Measurements from ENCODE around the gene SERF2. TPM values are rescaled to one million over a fixed set of nuclear protein-coding genes. Genes with fewer than 3 reads are reported as not detected.

SERF2 gene
- total RNA-seq, 1 donor from 2014 or later, result 1,163 TPM

DNA sequence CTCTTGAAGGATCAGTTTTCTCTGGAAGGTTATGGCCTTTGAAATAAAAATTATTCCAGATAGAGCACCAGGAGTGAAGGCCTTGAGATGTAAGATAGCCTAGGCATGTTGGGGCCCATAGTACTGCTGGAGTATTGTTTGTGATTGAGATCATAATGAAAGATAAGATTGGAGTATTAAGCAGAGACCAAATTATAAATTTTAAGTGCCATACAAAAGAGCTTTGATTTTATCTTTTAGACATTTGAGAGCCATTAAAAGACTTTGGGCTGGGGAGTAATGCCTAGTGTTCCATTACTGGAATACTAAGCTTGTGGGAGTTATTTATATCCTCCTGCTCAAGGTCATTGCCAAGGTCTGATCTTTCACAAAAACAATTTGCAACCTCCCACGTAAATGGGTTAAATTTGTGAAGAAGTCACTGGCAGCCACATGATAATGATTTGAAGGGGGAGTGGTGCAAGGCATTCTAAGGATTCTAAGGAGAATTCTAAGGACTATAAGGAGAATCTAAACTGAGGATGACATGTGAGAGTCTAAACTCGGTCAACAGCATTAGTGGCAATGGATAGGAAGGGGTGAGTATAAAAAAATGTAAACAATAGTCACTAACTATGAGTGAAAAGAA lies 28.2 kb upstream of the SERF2 start:
- H3K4me3 ChIP-seq (ENCODE audit: low read depth, low read length), result no peak overlapping the region
- DNase-seq (ENCODE audit: low read depth), result no peak
- no peak for TF ChIP-seq CTCF (conservative IDR thresholded peaks at IDR 0.05; ENCODE audit: low read depth, low read length)

- DNase-seq (ENCODE audit: low read depth), result no peak
- peak; percentile 86 for TF ChIP-seq CTCF (conservative IDR thresholded peaks at IDR 0.05; ENCODE audit: low read depth, low read length)
- no peak overlapping the region for H3K4me3 ChIP-seq (ENCODE audit: low read depth, low read length)
Measured at GRCh38 chr15:43769584-43770228, 22.4 kb upstream of the SERF2 start.

DNA sequence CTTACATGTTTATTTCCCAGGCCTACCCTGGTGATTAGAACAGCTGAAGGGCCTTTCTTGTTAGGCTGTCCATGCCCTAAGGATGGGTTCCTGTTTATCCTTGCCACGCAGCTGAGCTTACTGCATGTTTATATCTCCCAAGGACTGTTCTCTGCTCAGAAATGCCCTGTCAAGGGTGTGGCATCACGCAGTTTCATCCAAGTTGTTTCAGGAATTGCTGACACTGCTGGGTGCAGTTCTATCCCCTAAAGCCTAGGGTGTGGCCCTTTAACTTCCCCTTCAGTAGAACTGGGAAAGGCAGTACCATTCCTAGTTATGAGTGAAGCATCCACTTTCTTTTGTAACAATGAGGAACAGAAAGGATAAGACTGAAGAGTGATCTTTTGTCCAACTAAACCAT lies 20.3 kb upstream of the SERF2 start:
- DNase-seq (ENCODE audit: low read depth), result no peak
- no peak for TF ChIP-seq CTCF (conservative IDR thresholded peaks at IDR 0.05; ENCODE audit: low read depth, low read length)
- H3K4me3 ChIP-seq (ENCODE audit: low read depth, low read length), result no peak overlapping the region

GRCh38 chr15:43772624-43773023 lies 19.5 kb upstream of the SERF2 start:
- TF ChIP-seq CTCF (conservative IDR thresholded peaks at IDR 0.05; ENCODE audit: low read depth, low read length), result no peak
- DNase-seq (ENCODE audit: low read depth), result no peak
- no peak overlapping the region for H3K4me3 ChIP-seq (ENCODE audit: low read depth, low read length)

DNA sequence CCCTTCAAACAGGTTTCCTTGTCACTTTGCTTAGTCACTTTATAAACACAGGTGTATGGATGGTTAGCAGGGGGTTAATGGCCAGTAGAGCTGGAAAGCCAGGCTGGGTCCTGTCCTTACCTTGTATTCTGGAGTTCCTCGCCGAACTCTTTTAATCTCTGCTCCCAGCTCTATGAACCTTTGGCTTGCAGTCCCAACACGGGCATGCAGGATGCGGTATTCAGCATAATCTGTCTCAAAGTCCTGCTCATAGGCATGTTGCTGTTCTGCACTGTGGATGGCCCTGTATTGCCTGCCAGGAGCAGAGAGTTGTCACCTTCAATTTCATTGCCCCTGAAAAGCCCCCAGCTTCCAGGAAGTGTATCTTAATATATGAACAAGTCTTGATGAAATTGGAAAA lies 18.1 kb upstream of the SERF2 start:
- DNase-seq (ENCODE audit: low read depth), result no peak
- no peak for TF ChIP-seq CTCF (conservative IDR thresholded peaks at IDR 0.05; ENCODE audit: low read depth, low read length)
- no peak overlapping the region for H3K4me3 ChIP-seq (ENCODE audit: low read depth, low read length)

- peak; percentile 59 for TF ChIP-seq CTCF (conservative IDR thresholded peaks at IDR 0.05; ENCODE audit: low read depth, low read length)
- no peak for DNase-seq (ENCODE audit: low read depth)
- peak overlapping the region; percentile 80 for H3K4me3 ChIP-seq (ENCODE audit: low read depth, low read length)
Measured at GRCh38 chr15:43775411-43775965, 16.6 kb upstream of the SERF2 start.
